GM18519 (cell line): ENCODE measurements around the gene ARL8B.

ENCODE experiments used
- ATAC-seq: cut with Tn5 transposase; IDR thresholded peaks from one replicate; pipeline ENCODE4 v1.9.1; 2021; ENCODE audit warnings: mild to moderate bottlenecking, moderate library complexity; ENCODE audit not compliant: unreplicated experiment, low FRiP score

Gene ARL8B

DNA sequence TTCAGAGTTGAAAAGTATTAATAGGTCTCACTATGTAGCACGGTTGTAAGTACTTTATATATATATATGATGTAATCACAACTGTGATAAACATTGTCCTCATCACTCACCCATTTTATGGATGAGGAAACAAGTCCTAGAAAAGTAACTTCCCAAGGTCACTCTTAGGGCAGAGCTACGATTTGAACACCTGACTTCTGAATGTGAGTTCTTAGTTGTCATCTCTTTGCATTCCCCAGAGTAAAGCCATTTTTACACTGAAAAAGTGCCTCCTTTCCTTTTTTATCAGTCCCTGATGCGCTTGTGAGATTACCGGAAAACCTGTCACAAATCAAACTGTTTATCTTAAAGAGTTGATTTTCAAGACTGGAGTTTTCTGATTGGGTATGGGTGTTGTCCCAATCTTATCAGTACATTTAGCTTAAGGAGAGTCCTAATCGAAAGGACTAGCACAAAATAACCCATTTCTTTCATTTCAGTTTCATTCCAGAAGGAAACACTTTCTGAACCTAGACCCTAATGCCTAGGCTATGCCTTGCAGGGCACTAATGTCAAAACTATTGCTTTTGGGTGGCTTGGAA, 63.1 kb downstream of the ARL8B start:
- ATAC-seq: no peak

DNA sequence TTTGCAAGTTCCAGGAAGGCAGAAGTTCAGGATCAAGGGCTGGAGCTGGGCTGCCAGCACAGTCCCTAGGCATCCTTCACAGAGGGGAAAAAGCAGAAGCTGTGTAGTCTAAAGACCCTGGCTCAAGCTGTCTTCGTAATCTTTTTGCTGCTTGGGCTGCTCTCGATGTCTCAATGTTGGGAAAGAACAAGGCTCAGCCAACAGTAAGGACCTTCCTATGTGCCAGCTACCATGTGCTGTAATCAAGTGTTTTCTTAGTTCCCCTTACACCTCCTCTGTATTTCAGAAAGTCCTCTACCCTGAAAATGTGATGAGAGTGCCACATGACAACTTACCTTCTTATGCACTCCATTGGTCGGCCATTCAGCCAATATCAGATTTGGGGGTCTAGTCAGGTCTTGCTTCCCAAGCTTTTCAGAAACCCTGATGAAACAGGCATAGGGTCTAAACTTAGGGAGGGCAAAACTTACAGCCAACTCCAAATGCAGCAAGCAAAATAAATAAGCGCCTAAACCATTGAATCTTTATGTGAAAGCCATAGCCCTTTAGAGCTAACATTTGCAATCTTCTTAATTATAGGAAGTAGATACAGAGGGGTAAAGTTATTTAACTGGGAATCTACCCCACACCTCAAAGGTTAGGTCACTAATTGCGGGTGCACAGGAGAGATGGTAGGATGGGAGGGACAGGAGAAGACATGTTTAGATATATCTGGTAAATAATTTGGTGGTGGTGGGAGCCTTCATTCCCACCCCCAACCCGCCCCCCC, 64.2 kb downstream of the ARL8B start:
- ATAC-seq: no peak

DNA sequence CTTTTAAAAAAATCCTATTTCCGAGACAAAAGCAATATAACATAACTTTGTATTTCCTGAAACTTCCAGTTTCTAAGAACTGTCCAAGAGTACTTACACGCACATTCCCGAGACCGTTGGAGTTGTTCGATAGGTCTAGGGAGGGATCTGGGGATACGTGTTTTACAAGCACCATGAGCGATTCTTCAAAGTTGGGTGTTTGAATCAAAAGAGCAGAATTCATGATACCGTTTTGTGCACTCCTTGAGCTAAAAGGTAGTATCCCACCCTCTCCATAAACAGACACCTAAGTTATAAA, 64.7 kb downstream of the ARL8B start:
- ATAC-seq: no peak

DNA sequence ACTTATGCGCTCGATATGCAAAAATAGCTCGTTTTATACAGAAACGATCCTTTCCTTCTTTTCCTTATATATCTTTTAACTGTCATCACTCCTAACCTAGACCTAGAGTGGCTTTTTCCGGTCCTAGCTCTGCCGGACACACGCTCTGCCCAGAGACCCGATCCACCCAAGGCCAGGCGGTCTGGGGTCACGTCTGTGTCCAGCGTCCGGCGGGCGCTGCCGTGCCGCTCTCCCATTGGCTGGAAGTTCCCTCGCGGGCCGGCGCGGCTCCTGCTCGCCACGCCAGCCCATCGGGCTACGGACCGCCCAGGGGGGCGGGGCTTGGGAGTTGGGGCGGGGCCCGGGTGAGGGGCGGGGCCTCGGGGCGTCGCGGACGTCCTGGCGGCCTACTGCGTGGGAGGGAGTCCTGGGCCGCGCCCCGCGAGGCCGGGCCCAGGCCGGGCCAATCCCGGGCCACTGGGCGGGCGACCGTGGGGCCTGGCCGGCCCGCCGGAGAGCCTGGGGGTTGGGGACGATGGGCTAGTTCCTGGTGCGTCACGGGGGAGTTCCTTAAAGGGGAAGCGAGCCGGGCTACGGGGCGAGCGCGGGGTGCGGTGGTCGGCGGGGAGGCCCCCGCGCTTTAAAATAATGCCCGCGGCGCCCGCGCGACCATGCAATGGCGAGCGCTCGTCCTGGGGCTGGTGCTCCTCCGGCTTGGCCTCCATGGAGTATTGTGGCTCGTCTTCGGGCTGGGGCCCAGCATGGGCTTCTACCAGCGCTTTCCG, 65.2 kb downstream of the ARL8B start, which contains the start of gene EDEM1:
Gene EDEM1 (plus strand): TSS at position 552 of the 764 bp plus-strand sequence. CDS start 99 bp downstream, at position 651.
- peak; percentile 67 for ATAC-seq

DNA sequence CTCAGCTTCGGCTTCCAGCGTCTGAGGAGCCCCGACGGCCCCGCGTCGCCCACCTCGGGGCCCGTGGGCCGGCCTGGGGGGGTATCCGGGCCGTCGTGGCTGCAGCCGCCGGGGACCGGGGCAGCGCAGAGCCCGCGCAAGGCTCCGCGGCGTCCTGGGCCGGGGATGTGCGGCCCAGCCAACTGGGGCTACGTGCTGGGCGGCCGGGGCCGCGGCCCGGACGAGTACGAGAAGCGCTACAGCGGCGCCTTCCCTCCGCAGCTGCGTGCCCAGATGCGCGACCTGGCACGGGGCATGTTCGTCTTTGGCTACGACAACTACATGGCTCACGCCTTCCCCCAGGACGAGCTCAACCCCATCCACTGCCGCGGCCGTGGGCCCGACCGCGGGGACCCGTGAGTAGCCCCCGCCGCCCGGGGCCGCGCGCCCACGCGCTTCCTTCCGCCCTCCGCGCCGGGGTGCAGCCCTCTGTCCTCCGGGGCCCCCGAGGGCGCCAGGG, 65.9 kb downstream of the ARL8B start:
- ATAC-seq: peak; percentile 3

DNA sequence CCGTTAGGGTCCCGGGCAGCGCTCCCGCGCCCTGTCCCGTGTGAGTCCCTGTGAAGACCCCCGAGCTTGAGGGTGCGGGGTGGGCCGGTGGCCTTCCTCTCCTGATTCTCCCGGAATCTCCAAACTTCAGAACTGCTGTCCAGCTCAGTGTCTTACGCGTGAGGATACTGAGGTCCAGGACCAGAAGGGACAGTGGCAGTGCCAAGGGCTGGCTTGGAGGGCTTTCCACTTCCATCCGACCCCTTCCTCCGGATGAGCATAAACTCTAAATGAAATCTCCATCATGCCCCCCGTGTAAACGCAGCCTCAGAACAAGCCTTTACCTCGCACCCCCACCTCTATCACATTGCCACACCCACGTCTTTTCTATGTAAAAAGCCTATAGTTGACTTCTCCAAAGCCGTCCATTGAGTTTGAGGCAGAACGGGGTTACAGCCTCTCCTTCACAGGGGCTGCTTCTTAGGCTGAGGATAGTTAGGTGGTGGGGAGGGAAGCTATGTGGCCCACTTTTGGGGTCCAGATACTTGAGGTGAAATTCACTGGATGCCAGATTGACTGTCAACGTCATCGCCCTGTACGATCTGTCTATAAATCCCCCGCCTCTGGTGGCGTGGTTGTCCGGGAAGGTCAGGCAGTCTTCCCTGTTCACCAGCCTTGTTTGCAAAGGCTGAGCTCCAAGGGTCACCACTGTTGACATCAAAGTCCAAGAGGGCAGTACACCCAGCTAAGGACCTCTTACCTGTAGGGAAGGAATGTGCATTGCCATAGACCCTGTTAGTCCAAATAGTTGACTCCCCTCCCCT, 66.5 kb downstream of the ARL8B start:
- no peak for ATAC-seq

DNA sequence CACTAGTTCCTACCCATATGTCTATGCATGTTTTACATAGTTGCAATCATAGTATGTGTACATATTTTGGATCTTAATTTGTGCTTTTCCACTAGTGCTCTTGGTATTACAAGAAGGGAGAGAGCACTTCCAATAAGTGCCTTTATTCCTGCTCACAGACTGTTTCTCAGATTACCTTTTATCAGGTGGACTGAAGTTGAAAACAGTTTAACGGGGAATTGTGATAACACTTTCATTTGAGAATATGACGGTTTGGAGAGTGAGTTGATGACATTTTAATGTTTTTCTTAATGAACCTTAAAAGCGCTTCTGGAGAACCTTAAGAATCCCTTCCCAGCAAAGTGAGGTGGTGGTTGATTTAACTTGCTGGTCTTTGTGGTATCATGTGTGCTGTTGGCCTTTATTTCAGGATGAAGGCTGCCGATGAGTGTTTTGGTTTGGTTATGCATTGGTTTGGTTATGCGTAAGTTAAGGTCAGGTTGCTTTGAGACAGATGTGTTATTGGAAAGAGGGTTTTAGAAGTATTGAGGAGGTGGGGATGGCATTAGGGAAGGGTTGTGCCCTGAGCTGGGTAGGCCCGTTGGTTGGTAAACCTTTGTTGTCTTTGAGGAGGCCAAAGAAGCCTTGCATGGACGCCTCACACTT, 68.2 kb downstream of the ARL8B start:
- no peak for ATAC-seq

DNA sequence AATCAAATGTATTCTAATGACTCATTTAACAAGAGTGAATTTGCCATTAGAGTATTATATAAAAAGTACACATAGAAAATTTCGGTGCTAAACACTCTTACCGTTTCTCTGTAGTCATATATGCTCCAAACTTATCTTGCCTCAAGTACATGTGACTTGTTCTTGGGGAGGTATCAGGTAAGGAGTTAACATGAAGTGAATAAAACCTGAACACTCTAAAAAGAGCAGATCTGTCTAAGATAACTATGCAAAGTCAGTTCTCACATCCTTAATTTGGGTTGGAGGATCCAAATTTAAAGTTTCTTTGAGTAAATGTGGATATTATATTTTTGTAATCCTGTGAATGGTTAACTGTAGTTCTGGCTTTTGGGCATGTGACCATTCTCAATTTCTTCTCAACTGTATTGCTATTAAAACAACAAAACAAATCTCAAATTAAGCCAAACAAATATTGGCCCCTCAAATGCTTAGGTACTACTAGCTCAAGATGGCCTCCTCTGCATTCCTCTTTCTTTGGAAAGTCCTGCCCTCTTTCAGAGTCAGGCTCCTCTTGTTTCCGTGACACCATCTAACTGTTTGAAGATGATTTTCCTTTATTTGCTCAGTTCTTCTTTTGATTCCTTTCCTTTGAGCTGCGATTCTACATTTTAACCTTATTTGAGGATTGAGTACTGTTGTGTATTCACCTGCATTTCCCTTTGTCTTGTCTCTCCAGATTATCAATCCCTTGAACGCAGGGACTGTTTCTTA, 69.6 kb downstream of the ARL8B start:
- no peak for ATAC-seq

DNA sequence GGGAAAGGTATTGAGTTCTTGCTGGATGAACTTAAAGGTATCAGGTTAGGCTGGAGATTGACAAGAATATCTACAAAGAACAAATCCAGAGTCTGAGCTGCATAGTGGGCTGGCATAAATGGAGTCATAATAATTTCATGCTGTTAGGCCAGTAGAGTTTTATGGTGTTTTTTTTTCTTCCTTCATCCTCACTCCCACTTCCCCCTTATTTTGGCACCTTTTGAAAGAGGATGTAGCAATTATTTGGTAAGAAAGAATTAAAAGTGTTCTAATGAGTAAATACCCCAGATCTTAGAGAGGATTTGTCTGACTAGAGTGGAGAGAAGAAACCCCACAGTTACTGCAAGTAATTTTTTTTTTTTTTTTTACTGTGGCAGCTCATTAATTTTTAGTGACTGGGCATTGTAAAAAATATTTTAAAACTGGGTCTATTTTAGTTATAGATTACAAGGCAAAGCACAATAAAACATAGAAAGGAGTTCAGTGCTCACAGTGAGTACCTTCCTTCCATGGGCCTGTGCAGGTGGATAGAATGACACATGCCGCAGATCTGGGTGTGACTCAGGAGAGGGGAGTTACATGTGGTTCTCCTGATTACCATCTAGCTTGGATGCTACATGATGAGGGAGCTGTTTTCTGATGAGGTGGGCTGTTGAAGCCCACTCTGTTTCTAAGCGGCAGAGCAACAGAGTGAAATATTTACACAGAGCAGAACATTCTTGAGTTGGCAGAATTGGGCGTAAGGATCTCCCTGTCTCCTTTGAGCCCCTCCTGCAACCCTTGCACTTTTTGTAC, 70.7 kb downstream of the ARL8B start:
- no peak for ATAC-seq

DNA sequence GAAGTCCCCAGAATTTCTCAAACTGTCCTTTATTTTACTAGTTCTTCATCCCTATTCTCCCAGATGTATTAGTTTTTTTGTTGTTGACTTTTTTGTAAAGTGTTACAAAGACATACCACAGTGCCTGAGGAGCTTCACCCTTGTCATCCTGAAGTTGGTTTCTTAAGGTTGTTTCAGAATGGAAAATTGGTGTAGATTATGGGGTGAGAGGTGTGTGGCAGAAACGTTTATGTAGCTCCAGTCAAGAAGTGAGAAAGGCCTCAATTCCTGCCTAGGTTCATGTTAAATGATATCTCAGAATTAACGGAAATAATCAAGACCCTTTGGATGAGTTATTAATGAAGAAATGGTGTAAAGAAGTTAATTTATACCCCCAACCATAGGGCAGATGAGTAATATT, 72.2 kb downstream of the ARL8B start:
- no peak for ATAC-seq

DNA sequence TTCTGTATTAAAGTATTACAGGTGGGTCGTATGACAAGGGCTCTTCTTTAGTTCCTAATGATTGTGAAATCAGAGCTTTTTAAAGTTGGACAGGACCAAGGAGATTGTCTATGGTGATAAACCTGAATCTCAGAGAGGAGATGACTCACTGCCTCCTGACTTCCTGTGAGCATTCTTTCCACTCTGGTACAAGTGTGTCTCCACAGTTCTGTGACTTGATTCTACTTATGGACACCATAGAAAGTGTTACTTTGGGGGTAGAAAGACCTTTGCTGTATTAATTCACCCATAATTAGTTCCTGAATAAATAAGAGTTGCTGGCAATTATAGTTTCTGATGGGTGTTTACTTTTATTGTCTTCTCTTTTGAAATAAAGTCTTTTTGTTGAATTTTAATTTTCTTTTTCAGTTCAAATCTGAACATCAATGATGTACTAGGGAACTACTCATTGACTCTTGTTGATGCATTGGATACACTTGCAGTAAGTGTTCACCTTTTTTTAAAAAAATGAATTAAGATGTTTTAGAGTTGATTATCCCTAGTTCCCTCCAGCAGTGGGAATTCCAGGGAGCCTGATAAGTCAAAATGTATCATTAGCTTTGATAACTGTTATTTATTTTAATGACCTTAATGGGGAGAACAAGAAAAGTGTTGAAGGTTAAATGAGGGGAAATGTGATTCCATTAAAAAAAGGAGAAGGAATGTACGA, 72.9 kb downstream of the ARL8B start:
- ATAC-seq: peak; percentile 33

DNA sequence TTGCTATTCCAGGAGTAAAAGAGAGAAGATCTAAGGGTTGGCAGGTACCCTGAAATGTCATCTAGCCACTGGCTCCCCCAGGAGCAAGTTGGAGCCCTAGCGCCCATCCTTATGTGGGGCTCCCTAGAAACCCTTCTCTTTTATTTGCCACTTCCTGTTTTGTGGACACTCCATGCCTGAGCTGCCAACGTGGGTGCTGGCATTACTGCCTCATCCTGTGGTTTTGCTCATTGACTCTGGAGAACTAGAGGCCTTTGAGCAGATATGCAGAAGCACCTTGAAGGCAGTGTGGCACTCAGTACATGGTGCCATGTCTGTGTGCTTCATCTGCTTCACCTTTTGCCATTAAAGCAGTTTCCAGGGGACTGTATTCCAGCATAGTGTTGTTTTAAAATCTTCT, 73.5 kb downstream of the ARL8B start:
- ATAC-seq: no peak

DNA sequence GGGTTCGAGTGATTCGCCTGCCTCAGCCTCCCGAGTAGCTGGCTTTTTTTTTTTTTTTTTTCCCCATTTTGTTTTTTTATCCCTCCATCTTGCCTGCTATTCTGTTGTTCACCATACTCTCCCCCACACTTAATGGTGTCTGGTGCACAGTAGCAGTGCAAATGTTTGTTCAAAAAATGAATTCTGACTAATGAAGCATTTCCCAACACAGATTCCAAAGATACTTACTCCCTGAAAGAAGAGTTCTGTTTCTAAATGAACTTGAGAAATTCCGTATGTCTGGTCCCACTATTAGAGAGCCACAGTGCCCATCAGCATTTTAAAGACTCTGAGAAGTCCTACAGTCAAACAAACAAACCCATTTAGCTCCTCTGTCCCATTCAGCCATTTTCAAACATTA, 74.9 kb downstream of the ARL8B start:
- ATAC-seq: no peak

DNA sequence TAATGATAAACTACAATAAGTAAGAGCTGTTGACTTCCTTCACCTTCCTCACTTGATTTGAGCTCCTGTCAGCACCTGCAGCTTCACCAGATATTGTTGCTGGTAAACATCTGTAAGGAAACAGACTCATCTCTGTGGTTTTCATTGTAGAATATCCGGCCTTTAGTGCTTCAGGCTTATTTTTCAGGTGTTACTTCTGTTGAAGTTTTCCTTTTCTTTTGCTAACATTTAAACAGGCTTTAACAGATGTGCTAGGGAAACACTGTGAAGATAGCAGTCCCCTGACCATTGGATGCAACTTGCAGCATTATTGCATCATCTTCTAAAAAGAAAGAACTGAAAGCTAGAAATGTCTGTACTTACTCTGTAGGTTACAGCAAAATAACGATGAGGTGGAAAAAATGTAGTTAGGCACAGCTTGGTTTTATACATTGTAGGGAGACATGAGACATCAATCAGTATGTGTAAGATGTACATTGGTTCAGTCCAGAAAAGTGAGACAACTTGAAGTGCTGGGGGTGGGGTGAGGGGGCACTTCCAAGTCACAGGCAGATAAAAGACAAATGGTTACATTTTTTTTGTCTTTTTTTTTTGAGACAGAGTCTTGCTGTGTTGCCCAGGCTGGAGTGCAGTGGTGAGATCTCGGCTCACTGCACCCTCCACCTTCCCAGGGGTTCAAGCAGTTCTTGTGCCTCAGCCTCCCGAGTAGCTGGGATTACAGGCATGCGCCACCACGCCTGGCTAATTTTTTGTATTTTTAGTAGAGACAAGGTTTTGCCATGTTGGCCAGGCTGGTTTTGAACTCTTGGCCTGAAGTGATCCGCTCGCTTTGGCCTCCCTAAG, 75.6 kb downstream of the ARL8B start:
- peak; percentile 77 for ATAC-seq

DNA sequence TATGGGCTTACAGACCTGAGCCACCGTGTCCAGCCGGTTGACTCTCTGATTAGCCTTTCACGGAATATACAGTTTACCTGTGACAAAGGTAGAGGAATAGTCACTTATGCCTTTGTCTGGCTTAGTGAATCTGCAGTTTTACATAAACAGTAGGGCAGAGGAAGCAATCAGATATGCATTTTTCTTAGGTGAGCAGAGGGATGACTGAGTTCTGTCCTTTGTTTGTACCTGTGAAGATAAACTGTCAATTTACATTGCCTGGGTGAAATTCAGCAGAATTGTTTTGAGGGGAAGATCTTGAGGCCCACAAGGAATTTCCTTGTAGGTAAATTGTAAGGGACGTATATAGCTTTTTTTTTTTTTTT, 76.2 kb downstream of the ARL8B start:
- ATAC-seq: no peak

DNA sequence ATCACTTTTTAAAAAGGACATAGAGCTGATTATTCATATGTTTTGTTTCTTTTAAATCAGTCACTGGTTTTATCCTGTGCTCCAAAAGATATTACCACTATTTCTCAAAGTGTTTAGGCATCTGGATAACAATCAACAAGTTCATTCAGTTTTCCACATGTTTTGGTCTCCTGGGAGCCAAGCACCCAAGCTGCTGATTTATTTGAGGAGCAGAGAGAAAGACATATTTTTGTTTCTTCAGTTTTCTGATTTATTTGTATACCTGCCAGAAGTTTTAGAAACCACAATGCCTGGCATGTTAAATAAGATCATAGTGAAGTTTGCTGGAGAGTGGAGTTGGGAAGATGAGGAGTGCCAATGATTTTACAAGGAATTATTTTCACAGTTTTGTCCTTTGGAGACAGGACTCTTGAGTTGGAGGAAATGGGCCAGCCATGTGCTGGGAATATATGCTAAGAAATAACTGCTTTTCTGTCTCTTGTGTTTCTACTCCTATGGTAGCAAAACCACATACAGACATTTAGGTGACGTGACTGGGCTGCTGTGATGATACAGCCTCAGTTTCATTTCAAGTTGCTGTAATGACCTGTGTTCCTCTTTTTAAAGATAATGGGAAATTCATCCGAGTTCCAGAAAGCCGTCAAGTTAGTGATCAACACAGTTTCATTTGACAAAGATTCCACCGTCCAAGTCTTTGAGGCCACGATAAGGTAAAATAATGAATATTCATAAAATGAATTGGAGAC, 77.1 kb downstream of the ARL8B start:
- peak; percentile 33 for ATAC-seq

DNA sequence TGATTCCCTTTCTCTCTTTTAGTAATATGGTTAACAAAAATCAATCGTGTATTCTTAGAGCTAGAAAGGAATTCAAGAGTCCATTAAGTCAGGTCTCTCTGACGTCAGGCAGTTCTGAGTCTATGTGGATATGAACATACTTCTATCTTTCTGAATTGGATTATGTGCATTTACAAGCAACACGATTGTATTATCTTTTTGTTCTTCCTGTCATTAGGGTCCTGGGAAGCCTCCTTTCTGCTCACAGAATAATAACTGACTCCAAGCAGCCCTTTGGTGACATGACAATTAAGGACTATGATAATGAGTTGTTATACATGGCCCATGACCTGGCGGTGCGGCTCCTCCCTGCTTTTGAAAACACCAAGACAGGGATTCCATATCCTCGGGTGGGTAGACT, 79.4 kb downstream of the ARL8B start:
- no peak for ATAC-seq
